ENCODE results near the gene SNX3.

The SNX3 gene

GRCh38 chr6:108209738-108210137 is 51.1 kb downstream of the SNX3 start:
- no peak overlapping the region for H3K4me3 ChIP-seq (ENCODE audit: low read depth, low read length)
- CTCF ChIA-PET: no interaction called here
- POLR2A ChIA-PET: no interaction called here
- no peak for DNase-seq (ENCODE audit: low read depth, low spot score)
- TF ChIP-seq CTCF (IDR thresholded peaks at IDR 0.05; ENCODE audit: insufficient read depth, low read length, missing control alignments): no peak

- ChIA-PET POLR2A (no interaction called here), CTCF (interaction anchor here (0.6 kb wide), 1 partner anchor 285 kb away, joined by 3 read pairs; no protein-coding TSS in a partner anchor)
- H3K4me3 ChIP-seq (ENCODE audit: low read depth, low read length): no peak overlapping the region
- no peak for TF ChIP-seq CTCF (IDR thresholded peaks at IDR 0.05; ENCODE audit: insufficient read depth, low read length, missing control alignments)
- no peak for DNase-seq (ENCODE audit: low read depth, low spot score)
These were observed 53.8 kb downstream of the SNX3 start for GRCh38 chr6:108207013-108207412.

- no peak for TF ChIP-seq CTCF (IDR thresholded peaks at IDR 0.05; ENCODE audit: insufficient read depth, low read length, missing control alignments)
- no peak for DNase-seq (ENCODE audit: low read depth, low spot score)
- POLR2A ChIA-PET: no interaction called here
- H3K4me3 ChIP-seq (ENCODE audit: low read depth, low read length): no peak overlapping the region
- CTCF ChIA-PET: no interaction called here
These were observed 57.4 kb downstream of the SNX3 start for GRCh38 chr6:108203189-108204112.

GRCh38 chr6:108200631-108201030 is 60.2 kb downstream of the SNX3 start:
- TF ChIP-seq CTCF (IDR thresholded peaks at IDR 0.05; ENCODE audit: insufficient read depth, low read length, missing control alignments): no peak
- ChIA-PET POLR2A (no interaction called here), CTCF (interaction anchor here (0.5 kb wide), 1 partner anchor 300 kb away, joined by 3 read pairs; no protein-coding TSS in a partner anchor)
- DNase-seq (ENCODE audit: low read depth, low spot score): no peak
- no peak overlapping the region for H3K4me3 ChIP-seq (ENCODE audit: low read depth, low read length)

GRCh38 chr6:108200186-108200585 is 60.7 kb downstream of the SNX3 start:
- POLR2A ChIA-PET: interaction anchor here (0.5 kb wide), 1 partner anchor 939 kb away, joined by 3 read pairs; no protein-coding TSS in a partner anchor
- H3K4me3 ChIP-seq (ENCODE audit: low read depth, low read length): no peak overlapping the region
- TF ChIP-seq CTCF (IDR thresholded peaks at IDR 0.05; ENCODE audit: insufficient read depth, low read length, missing control alignments): no peak
- no peak for DNase-seq (ENCODE audit: low read depth, low spot score)
- CTCF ChIA-PET: interaction anchor here (0.5 to 0.8 kb wide), 2 partner anchors 57 to 300 kb away, joined by 3 read pairs; no protein-coding TSS in a partner anchor

- TF ChIP-seq CTCF (IDR thresholded peaks at IDR 0.05; ENCODE audit: insufficient read depth, low read length, missing control alignments): no peak
- ChIA-PET POLR2A (no interaction called here), CTCF (interaction anchor here (0.9 kb wide), 1 partner anchor 21 kb away, joined by 3 read pairs; no protein-coding TSS in a partner anchor)
- DNase-seq (ENCODE audit: low read depth, low spot score): no peak
- H3K4me3 ChIP-seq (ENCODE audit: low read depth, low read length): no peak overlapping the region
These were observed 61.9 kb downstream of the SNX3 start for GRCh38 chr6:108198761-108199498.

All from AG04449 (cell line).